Gastrocnemius medialis (tissue), 4 donors: ENCODE data around the gene ZNF217. TPM values are rescaled to one million over a fixed set of nuclear protein-coding genes. Genes with fewer than 3 reads are reported as not detected.

Experiments
- ATAC-seq, 2 donors: fragments of 150-250 bp; one replicate each; pipeline ENCODE4 v1.9.1; 2016
- DNase-seq, 2 donors: peaks; one replicate each; pipeline ENCODE4 v3.0.0-alpha.2; 2019
- H3K27ac ChIP-seq, 4 donors: fragments of 200-600 bp; sonication (generic); 1 replicate in 1 of 4; 2 replicates in 3 of 4; pipeline ENCODE4 v1.5.1; 2016 to 2018; ENCODE audit warnings: mild to moderate bottlenecking in 2 of 4, moderate library complexity in 1 of 4
- H3K27me3 ChIP-seq, 3 donors: fragments of 200-600 bp; sonication (generic) in 2 of 3; 1 replicate in 1 of 3; 2 replicates in 2 of 3; pipeline versions ENCODE4 v1.5.1 to v1.6.0; 2016 to 2019; ENCODE audit warnings: mild to moderate bottlenecking in 1 of 3, moderate library complexity in 1 of 3
- H3K36me3 ChIP-seq, 2 donors: fragments of 200-600 bp; sonication (generic) in 1 of 2; one replicate each; pipeline ENCODE4 v1.5.1; 2017 to 2018
- H3K4me1 ChIP-seq, 2 donors: fragments of 200-600 bp; sonication (generic) in 1 of 2; one replicate each; pipeline ENCODE4 v1.5.1; 2016 to 2017; ENCODE audit warnings: mild to moderate bottlenecking in 2 of 2
- H3K4me3 ChIP-seq, 4 donors: fragments of 200-600 bp; sonication (generic) in 3 of 4; 1 replicate in 1 of 4; 2 replicates in 3 of 4; pipeline ENCODE4 v1.5.1; 2016 to 2019; ENCODE audit warnings: mild to moderate bottlenecking in 2 of 4
- H3K9me3 ChIP-seq, 3 donors: fragments of 200-600 bp; sonication (generic) in 2 of 3; 1 replicate in 1 of 3; 2 replicates in 2 of 3; pipeline ENCODE4 v1.5.1; 2016 to 2019
- CTCF ChIP-seq, 5 experiments: fragments of 450-650 bp in 3 of 5; fragments of 200-600 bp in 2 of 5; sonication (generic) in 2 of 5; IDR thresholded peaks in 4 of 5; conservative IDR thresholded peaks in 1 of 5; 1 replicate in 4 of 5; 2 replicates in 1 of 5; pipeline ENCODE4 v1.5.1; 2016 to 2019; ENCODE audit warnings: antibody characterized with exemption in 5 of 5, mild to moderate bottlenecking in 3 of 5, moderate library complexity in 3 of 5
- POLR2A ChIP-seq, 2 donors: fragments of 450-650 bp; IDR thresholded peaks; one replicate each; pipeline ENCODE4 v1.6.1; 2017; ENCODE audit warnings: antibody characterized with exemption in 2 of 2, mild to moderate bottlenecking in 2 of 2, moderate library complexity in 2 of 2
- in situ Hi-C, 4 donors: fragments of 200-750 bp; cut with MboI; loops; one replicate each; pipeline versions ENCODE4 v1.15.0 to v1.8.0; 2017; ENCODE audit warnings: low sequenced_read_pairs in 4 of 4
- intact Hi-C: fragments of 100-400 bp; cut with DNase I; formaldehyde crosslinking; loops from one replicate; pipeline ENCODE4 v1.15.1; 2023; ENCODE audit warnings: low total_unique reads
- total RNA-seq, 4 donors: library from RNA; depleted of rRNA; stranded (reverse); fragments of >200 nt; gene quantifications; one replicate each; pipeline versions ENCODE4 v1.1.0 to v1.2.3, GENCODE V29; 2016

Gene ZNF217
- total RNA-seq, 4 donors from 2014 or later: 4.1 to 5.9 (median 4.7) TPM

DNA sequence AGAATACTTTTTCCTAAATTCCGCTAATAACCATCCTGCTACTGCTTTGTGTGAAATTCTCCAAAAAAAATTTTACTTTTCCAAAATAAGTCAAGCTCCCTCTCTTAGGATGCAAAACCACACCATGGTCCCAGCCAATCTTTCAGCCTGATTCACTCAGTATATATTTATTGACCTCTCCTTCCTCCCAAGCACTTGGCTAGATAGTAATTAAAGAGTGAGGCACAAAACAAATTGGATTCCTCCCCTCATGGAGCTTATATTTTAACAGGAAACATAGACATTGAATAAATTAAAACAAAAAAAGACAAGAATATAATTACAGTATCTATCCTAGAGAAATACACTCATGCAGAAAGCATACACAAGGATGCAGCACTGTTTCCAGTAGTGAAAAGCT lies 9.0 kb upstream of the ZNF217 start:
- Histone ChIP-seq H3K4me3 (no peak overlapping the region), H3K4me1 (no peaks in the 10 kb centered on the region), H3K27ac (no peak overlapping the region), H3K36me3 (no peaks in the 10 kb centered on the region), H3K27me3 (no peaks in the 10 kb centered on the region), H3K9me3 (no peaks in the 10 kb centered on the region)
- ATAC-seq: no peak
- in situ Hi-C loops (no loop called here), intact Hi-C loops (no loop called here)
- TF ChIP-seq POLR2A (IDR thresholded peaks at IDR 0.05): no peak
- no peak for DNase-seq

DNA sequence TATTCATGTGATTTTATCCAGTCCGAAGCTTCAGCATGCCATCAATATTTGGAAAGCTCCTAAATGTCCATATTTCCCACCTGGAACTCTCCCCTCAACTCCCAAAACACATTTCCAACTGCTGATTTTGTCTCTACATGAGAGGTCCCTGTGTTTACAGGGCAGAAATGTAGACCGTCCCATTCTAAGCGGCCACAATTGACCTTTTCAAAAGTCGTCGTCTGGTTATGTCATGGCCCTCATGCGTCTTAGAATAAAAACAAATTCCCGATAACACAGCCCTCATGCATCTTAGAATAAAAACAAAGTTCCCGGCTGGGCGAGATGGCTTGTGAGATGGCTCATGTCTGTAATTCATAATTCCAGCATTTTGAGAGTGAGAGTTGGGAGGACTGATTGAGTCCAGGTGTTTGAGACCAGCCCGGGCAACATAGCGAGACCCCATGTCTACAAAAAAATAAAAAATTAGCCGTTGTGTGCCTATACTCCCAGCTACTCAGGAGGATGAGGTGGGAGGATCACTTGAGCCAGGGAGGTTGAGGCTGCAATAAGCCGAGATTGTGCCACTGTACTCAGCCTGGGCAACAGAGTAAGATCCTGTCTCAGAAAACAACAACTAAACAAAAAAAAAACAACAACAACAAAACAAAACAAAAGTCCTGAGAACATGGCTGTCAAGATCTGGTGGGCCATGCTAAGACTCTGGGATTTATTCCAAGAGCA lies 6.4 kb upstream of the ZNF217 start:
- Histone ChIP-seq H3K4me3 (no peak overlapping the region), H3K9me3 (no peaks in the 10 kb centered on the region), H3K27me3 (no peaks in the 10 kb centered on the region), H3K27ac (no peak overlapping the region), H3K36me3 (no peaks in the 10 kb centered on the region), H3K4me1 (peaks cover 1 to 6% of the 10 kb centered on the region in 2 donors)
- TF ChIP-seq CTCF (IDR thresholded peaks at IDR 0.05 in 4 of 5, conservative IDR thresholded peaks at IDR 0.05 in 1 of 5): no peak
- no peak for TF ChIP-seq POLR2A (IDR thresholded peaks at IDR 0.05)
- DNase-seq (no peak), ATAC-seq (no peak)
- in situ Hi-C loops (loop anchor here in 2 of 4 donors (25.0 kb wide), 1 partner anchor 612 kb away; the partner anchor contains the start of gene PFDN4 (in 2 of the 2)), intact Hi-C loops (loop anchor here (10.0 kb wide), 1 partner anchor 55 kb away; no protein-coding TSS in a partner anchor)

DNA sequence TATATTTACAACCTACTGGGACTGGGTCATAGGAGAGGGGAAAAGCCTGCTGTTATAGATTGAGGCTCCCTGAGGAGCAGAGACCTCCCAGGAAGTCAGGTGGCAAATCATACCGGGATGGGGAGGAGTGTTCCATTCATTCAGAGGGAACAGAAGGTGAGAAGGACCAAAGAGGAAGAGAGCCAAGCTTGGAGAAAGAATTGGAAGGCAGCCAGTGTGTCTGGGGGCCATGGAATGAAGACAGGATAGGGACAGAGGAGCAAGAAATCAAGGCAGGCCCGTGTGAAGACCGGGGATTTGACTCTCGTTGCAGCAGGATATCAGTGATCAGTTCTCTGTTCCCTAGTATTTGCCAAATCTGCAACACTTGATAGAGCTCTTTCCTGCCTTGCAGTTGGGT lies 5.7 kb upstream of the ZNF217 start:
- no peak for DNase-seq
- no peaks in the 10 kb centered on the region for H3K9me3 ChIP-seq
- H3K4me1 ChIP-seq: peaks cover 6 to 7% of the 10 kb centered on the region in 2 donors
- ATAC-seq: no peak
- no peak overlapping the region for H3K27ac ChIP-seq
- no peaks in the 10 kb centered on the region for H3K27me3 ChIP-seq
- no peak overlapping the region for H3K4me3 ChIP-seq
- TF ChIP-seq POLR2A (IDR thresholded peaks at IDR 0.05) (no peak), CTCF (IDR thresholded peaks at IDR 0.05 in 4 of 5, conservative IDR thresholded peaks at IDR 0.05 in 1 of 5) (no peak)
- in situ Hi-C loops (loop anchor here in 2 of 4 donors (25.0 kb wide), 1 partner anchor 613 kb away; the partner anchor contains the start of gene PFDN4 (in 2 of the 2)), intact Hi-C loops (loop anchor here (10.0 kb wide), 1 partner anchor 55 kb away; no protein-coding TSS in a partner anchor)
- no peaks in the 10 kb centered on the region for H3K36me3 ChIP-seq

- no peaks in the 10 kb centered on the region for H3K36me3 ChIP-seq
- DNase-seq (no peak), ATAC-seq (no peak)
- intact Hi-C loops (loop anchor here (10.0 kb wide), 1 partner anchor 56 kb away; no protein-coding TSS in a partner anchor), in situ Hi-C loops (loop anchor here in 2 of 4 donors (25.0 kb wide), 1 partner anchor 613 kb away; the partner anchor contains the start of gene PFDN4 (in 2 of the 2))
- no peaks in the 10 kb centered on the region for H3K9me3 ChIP-seq
- H3K4me3 ChIP-seq: no peak overlapping the region
- H3K27me3 ChIP-seq: no peaks in the 10 kb centered on the region
- H3K4me1 ChIP-seq: peaks cover 6 to 7% of the 10 kb centered on the region in 2 donors
- H3K27ac ChIP-seq: no peak overlapping the region
- TF ChIP-seq CTCF (IDR thresholded peaks at IDR 0.05 in 4 of 5, conservative IDR thresholded peaks at IDR 0.05 in 1 of 5): no peak
- TF ChIP-seq POLR2A (IDR thresholded peaks at IDR 0.05): no peak
These were observed 5.4 kb upstream of the ZNF217 start for GRCh38 chr20:53599044-53599362.
